Stimulated activated CD4-positive, alpha-beta T cell treated with anti-CD3 and anti-CD28 coated beads, TNF-alpha, amount 100 ng/mL, for 24 hours (primary cell): Measurements from ENCODE around the gene GLMP.

Source experiments
- DNase-seq, 3 experiments: peaks; one replicate each; pipeline ENCODE4 v3.0.0-alpha.2; 2020; ENCODE audit warnings: low read depth in 3 of 3

Gene GLMP

GRCh38 chr1:156286061-156286460 lies 9.4 kb downstream of the GLMP start:
- DNase-seq = no peak

DNA sequence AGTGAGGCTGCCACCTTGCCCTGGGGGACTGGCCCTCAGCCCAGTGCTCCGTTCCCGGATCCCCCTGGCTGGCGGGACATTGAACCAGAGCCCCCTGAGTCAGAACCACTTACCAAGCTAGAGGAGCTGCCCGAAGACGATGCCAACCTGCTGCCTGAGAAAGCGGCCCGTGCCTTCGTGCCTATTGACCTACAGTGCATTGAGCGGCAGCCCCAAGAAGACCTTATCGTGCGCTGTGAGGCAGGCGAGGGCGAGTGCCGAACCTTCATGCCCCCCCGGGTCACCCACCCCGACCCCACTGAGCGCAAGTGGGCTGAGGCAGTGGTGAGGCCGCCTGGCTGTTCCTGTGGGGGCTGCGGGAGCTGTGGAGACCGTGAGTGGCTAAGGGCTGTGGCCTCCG lies 10.0 kb downstream of the GLMP start:
- no peak for DNase-seq

DNA sequence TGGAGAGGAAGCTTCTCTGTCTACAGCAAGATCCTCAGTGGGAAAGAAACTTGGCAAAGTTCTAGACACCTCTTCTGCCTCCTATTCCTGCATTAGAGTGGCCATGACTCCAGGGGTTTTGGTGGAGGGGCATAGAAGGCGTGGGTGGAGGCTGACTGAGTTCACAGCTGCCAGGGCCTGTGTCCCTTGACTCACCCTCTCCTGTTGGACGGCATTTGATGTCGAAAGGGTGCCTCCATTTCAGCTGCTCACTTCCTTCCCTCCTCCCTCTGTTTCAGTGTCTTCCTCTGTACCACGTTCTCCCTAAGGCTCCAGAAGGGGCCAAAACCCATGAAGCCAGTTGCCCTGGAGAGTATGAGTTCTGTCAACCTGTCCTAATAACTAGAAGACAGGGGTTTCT lies 10.7 kb downstream of the GLMP start:
- no peak for DNase-seq

- no peak for DNase-seq
Observed at GRCh38 chr1:156284112-156284511, 11.4 kb downstream of the GLMP start, which contains the start of gene TMEM79. Gene TMEM79, plus strand, starts transcription at chr1:156284325. Its CDS starts 902 bp downstream, at chr1:156285227.

DNA sequence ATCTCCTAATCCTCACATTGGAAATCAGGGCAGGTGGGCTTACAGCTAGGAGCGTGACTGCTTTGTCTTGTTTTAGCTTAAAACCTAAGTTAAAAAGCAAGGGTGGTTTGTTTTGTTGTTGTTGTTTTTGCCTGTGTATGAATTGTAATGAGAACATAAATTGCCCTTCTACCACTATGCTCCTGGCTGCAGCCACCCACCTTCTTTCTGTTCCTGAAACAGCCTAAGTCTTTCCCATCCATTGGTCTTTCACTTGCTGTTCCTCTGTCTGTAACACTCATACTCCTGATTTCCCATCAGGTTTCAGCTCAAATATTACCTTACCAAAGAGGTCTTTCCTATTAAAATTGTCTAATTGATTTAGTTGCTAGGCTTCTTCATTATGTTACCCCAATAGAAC lies 12.0 kb downstream of the GLMP start:
- DNase-seq = no peak

GRCh38 chr1:156282479-156283222 lies 12.8 kb downstream of the GLMP start, which contains the start of gene SMG5:
Gene SMG5, minus strand, starts transcription at chr1:156282825. Its CDS starts 145 bp downstream, at chr1:156282680.
- peak; percentile 91 to 95 (median 95) for DNase-seq

- DNase-seq = peak in 1 of 3 experiments; percentile 32
Observed at GRCh38 chr1:156281693-156282478, 13.6 kb downstream of the GLMP start.

DNA sequence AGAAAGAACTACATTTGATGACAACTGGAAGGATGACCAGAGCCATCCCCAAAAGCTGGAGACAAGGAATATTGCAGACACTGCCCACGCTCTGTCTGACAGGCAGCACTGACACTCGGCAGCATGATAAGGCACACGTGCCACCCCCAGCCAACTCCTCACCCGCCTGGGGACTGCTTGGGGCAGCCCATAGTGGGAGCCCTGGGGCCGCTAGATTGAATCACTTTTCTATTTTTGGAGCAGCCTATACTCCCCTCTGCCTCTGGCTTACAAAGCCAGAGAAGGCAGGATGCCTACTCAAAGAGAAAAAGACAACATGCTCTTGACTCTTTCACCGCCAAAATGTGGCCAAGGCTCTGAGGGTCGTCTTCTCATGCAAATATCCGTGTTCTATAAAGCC lies 14.2 kb downstream of the GLMP start:
- DNase-seq = peak in 2 of 3 experiments; percentile 15 to 51

- DNase-seq = no peak
Observed at GRCh38 chr1:156279837-156280236, 15.6 kb downstream of the GLMP start.

DNA sequence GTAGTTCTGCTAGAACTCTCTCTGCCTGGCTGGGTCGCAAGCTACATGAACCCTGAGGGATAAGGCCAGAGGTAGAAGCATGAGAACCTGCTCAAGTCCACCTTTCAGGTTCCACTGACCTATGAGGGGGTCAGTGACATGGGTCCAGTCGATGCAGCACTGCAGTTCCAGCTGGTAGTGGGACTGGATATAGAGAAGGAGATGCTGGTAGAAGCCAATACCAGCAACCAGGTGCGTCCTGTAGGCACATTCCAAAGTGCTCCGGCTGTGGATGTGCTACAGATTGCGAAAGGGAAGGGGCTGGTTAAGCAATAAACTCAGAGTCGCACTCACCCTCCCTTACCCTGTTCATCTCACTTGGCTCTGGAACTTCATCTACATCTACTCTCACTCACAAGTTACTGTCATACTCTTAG lies 18.5 kb downstream of the GLMP start:
- no peak for DNase-seq

GRCh38 chr1:156276532-156276931 lies 18.9 kb downstream of the GLMP start:
- no peak for DNase-seq

DNA sequence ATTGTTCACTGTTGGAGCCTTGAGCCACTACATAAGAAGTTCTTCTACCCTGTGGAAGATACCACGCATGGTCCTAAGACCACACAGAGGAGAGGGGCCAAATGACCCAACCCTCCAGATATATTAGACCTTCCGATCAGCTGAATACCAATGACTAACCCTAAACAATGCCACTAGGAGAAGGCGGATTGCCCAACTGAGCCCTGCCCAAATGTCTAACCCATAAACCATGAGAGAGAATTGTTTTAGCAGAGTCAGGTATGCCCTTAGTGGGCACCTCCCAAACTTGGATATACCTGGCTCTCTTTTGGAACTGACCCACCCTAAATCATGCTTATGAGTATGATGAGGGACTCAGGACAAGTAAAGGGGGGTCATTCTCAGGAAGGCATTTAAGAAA lies 25.2 kb downstream of the GLMP start:
- DNase-seq = no peak

DNA sequence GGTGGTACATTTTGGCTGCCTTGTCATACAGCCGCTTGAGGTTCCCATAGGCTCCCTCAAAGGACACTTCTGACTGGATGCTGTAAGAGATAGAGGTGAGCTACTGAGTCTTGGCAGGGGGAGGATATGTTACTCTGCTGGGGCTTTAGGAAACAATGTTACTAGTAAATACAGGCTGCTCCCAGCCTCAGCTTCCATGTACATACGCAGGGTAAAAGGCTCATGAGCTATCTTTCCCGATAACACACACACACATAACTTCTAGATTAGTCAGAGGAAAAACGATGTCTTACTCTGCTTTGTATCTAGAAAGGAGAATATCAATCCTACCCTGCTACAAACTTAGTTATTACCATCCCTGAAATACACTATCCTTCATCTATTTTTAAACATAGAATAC lies 27.1 kb downstream of the GLMP start:
- DNase-seq = no peak

GRCh38 chr1:156266051-156266450 lies 29.4 kb downstream of the GLMP start:
- DNase-seq = no peak

DNA sequence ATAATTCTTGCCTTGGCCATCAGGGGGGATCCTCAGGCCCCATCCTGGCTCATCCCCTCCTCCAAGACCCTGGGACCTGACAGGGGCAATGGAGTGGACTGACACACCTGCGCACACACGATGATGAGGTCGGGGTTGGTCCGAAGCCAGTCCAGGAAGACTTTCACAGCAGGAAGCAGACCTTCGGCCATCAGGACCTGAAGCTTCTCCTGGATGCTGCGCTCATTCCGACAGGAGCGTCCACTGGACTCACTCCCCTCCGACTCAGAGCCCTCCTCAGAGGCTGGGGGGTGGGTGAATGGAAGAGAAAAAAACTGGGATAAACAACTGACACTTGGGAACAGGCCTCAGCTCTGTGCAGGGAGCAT lies 32.2 kb downstream of the GLMP start:
- no peak for DNase-seq

DNA sequence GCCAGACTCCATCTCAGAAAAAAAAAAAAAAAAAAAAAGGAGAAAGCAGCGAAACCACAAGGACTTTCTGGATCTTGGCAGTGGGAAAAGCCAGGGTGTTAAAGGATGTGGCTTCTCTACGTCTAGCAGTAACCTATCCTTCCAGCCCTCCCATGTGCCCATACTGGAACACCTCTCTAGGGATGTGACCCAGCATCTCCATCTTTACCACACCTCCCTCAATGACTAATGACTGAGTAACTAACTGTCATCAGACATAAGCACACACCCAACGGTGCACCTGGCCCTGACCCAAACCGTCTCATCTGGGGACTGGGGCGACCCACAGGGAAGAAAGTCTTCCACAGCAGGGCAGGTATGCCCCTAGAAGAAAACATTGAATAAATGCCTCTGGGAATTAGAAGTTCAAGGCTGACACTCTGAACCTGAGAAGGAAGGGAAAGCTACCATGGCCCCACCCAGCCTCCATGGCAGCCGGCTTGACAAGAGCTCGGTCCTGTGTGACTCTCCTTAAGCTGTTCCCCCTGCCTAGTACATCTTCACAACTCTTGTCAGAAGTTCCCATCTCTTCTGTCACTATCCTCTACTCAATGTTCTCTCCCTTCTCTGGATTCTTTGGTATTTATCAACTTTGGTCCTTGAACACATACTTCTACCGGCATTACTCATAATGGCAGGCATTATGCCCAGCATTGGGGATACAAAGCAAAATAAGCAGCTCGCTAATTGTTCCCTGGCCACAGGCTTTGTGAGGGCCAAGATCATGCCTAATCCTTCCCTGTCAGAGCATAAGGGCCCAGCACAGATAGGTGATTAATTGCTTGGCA lies 32.8 kb downstream of the GLMP start:
- no peak for DNase-seq

DNA sequence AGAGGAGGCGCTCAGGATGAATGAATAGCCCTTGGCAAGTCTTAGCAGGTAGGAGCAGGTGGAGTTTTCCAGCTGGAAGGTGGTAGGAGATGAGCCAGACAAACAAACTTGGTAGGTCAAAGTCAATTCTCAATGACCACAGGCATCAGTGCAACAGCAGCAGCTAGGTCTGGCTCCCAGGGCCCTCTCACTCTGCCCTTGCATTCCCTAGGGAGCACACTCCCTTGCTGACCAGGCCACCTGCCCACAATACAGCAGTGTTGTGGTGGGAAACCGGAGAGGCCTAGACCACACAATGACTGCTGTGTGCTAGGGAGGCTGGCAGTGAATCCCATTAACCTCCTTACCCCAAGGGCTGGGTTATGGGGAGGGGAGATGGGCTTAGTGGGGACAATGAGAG lies 34.6 kb downstream of the GLMP start:
- DNase-seq = no peak

DNA sequence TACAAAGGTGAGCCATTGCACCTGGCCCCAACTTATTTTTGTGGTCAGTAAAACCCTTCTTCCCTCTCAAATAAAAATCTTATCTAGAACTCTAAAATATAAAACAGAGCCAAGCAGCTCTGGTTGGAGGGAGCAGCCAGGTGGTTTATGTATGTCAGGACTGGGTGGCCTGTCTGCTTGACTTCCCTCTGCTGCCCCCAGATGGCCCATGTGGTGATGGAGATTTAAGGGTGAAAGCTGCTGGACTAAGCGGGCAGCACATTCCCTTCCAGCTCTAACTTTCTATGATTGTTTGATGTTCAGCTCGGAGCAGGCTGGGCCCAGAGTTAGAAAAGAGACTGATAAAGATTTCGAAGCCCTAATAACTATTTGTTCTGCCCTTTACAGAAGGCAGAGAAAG lies 35.7 kb downstream of the GLMP start:
- no peak for DNase-seq

- DNase-seq = no peak
Observed at GRCh38 chr1:156258859-156259258, 36.6 kb downstream of the GLMP start.

DNA sequence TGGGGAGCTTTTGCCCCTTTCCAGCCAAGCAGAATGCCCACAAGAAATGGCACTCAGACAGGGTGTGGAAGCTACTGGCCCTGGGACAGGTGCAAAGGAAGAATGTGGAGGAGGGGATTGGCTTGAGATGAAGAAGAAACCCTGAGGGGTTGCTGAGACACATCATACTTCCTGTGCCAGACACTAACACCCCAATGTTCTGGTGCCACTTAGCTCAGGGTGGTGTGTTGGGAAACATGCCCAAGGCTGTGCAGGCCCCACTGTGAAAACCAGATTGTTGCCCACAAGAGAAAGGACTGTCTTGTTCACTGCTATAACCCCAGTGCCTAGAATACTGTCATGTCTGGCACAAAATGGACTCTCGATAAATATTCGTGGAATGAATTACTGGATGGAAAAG lies 37.8 kb downstream of the GLMP start:
- no peak for DNase-seq

DNA sequence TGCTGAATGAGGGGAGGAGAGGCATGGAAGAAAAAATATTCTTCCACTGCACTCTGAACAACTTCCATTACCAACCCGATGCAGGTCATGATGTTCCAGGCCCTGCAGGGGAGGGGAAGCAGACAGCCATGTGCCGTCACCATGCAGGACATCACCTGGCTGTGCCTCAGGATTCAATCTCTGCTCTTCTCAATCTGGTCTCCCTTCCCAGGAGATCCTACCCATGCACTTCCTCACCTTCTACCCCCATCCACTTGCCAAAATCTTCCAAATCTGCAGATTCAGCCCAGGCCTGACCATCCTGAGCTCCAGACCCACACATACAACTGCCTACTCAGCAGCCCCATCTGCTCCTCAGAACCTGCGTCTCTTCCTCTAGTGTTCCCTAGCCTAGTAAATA lies 41.8 kb downstream of the GLMP start:
- no peak for DNase-seq

DNA sequence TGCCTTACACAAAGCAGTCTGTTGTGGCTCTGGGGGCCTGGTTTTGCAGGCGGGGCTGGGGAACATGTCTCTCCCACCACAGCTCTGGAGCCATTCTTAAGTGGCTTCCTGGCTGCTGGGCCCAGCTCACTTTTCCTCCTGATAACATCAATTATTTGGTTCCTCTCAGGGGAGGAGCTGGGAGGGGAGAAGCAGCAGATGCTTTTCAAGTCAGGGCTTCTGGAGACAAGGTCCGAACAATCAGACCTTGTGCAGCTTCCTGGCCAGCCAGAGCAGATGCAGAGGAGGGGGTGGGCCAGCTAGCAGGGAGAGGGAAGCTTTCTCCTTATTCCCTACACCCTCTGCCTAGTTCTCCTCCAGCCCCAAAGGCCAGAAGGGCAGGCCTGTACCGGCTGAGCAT lies 44.0 kb downstream of the GLMP start:
- no peak for DNase-seq
